GM19099 (cell line): ENCODE data around the gene ALDOC.

Experiments
- POLR2A ChIP-seq: IDR thresholded peaks from 3 replicates; pipeline ENCODE4 v1.6.1; 2011; ENCODE audit warnings: low read depth; ENCODE audit not compliant: insufficient read length; ENCODE audit errors: extremely low read depth

ALDOC gene

GRCh38 chr17:28598389-28598788 lies 21.7 kb upstream of the ALDOC start:
- no peak for TF ChIP-seq POLR2A

GRCh38 chr17:28597606-28598383 lies 21.1 kb upstream of the ALDOC start:
- TF ChIP-seq POLR2A = no peak

GRCh38 chr17:28592260-28592659 lies 15.6 kb upstream of the ALDOC start:
- no peak for TF ChIP-seq POLR2A

- no peak for TF ChIP-seq POLR2A
Measured at GRCh38 chr17:28585851-28586250, 9.2 kb upstream of the ALDOC start.

- TF ChIP-seq POLR2A = no peak
Measured at GRCh38 chr17:28584434-28584833, 7.7 kb upstream of the ALDOC start.

- no peak for TF ChIP-seq POLR2A
Measured at GRCh38 chr17:28582513-28582912, 5.8 kb upstream of the ALDOC start.

GRCh38 chr17:28580959-28581358 lies 4.3 kb upstream of the ALDOC start:
- TF ChIP-seq POLR2A = no peak

GRCh38 chr17:28579526-28579925 lies 2.8 kb upstream of the ALDOC start:
- TF ChIP-seq POLR2A = no peak

GRCh38 chr17:28578246-28579195 lies 1.8 kb upstream of the ALDOC start:
- no peak for TF ChIP-seq POLR2A

GRCh38 chr17:28577466-28577824 lies 750 bp upstream of the ALDOC start:
- TF ChIP-seq POLR2A = no peak

GRCh38 chr17:28575126-28575795 lies 1.4 kb downstream of the ALDOC start:
- TF ChIP-seq POLR2A = no peak

- TF ChIP-seq POLR2A = no peak
Measured at GRCh38 chr17:28574526-28574925, 2.2 kb downstream of the ALDOC start.

GRCh38 chr17:28573966-28574480 lies 2.7 kb downstream of the ALDOC start:
- TF ChIP-seq POLR2A = no peak

- TF ChIP-seq POLR2A = no peak
Measured at GRCh38 chr17:28573521-28573920, 3.2 kb downstream of the ALDOC start.

GRCh38 chr17:28573040-28573380 lies 3.7 kb downstream of the ALDOC start:
- no peak for TF ChIP-seq POLR2A
